HG02642 (cell line): Measurements from ENCODE around the gene NRARP.
"Not testable (repeated sequence)": the region's sequence is repeated elsewhere in the genome, so short reads cannot be mapped to it uniquely, and the experiment has no call there.

ENCODE experiments used
- ATAC-seq: cut with Tn5 transposase; IDR thresholded peaks from one replicate; pipeline ENCODE4 v1.9.1; 2021; ENCODE audit warnings: mild to moderate bottlenecking; ENCODE audit not compliant: unreplicated experiment, poor library complexity

The NRARP gene

GRCh38 chr9:137302118-137302448, at the start of gene NRARP:
Gene NRARP, minus strand, starts transcription at chr9:137302271. Its CDS starts 343 bp downstream, at chr9:137301928.
- ATAC-seq, result peak; percentile 75

GRCh38 chr9:137350696-137351584, 48.9 kb upstream of the NRARP start:
- ATAC-seq, result no peak

GRCh38 chr9:137349471-137350033, 47.5 kb upstream of the NRARP start:
- ATAC-seq, result no peak

- no peak for ATAC-seq
These were observed 46.8 kb upstream of the NRARP start for GRCh38 chr9:137348769-137349470.

GRCh38 chr9:137347928-137348327, 45.9 kb upstream of the NRARP start:
- ATAC-seq, result no peak

- no peak for ATAC-seq
These were observed 40.4 kb upstream of the NRARP start for GRCh38 chr9:137342482-137342881.

GRCh38 chr9:137341227-137341626, 39.2 kb upstream of the NRARP start:
- ATAC-seq, result no peak

GRCh38 chr9:137339908-137340462, 37.9 kb upstream of the NRARP start:
- ATAC-seq, result not testable (repeated sequence)

GRCh38 chr9:137339045-137339907, 37.2 kb upstream of the NRARP start:
- ATAC-seq, result no peak

GRCh38 chr9:137336735-137337134, 34.7 kb upstream of the NRARP start:
- no peak for ATAC-seq

- ATAC-seq, result no peak
These were observed 31.1 kb upstream of the NRARP start for GRCh38 chr9:137333016-137333671.

- ATAC-seq, result no peak
These were observed 29.9 kb upstream of the NRARP start for GRCh38 chr9:137331929-137332328.

- ATAC-seq, result no peak
These were observed 28.6 kb upstream of the NRARP start for GRCh38 chr9:137330689-137331088.

GRCh38 chr9:137329590-137329989, 27.5 kb upstream of the NRARP start:
- ATAC-seq, result not testable (repeated sequence)

GRCh38 chr9:137327641-137328550, 25.8 kb upstream of the NRARP start:
- not testable (repeated sequence) for ATAC-seq

GRCh38 chr9:137326445-137327065, 24.5 kb upstream of the NRARP start:
- no peak for ATAC-seq

GRCh38 chr9:137325799-137326198, 23.7 kb upstream of the NRARP start:
- no peak for ATAC-seq

- ATAC-seq, result no peak
These were observed 23.1 kb upstream of the NRARP start for GRCh38 chr9:137325124-137325523.
